Testis (tissue), 2 donors: ENCODE measurements around the gene NFATC1.

Experiments used
- CTCF ChIP-seq, 3 experiments: fragments of 450-650 bp in 2 of 3; fragments of 200-600 bp in 1 of 3; sonication (generic) in 1 of 3; IDR thresholded peaks; one replicate each; pipeline ENCODE4 v1.5.1; 2016 to 2019; ENCODE audit warnings: antibody characterized with exemption in 3 of 3, mild to moderate bottlenecking in 2 of 3, moderate library complexity in 1 of 3
- POLR2A ChIP-seq: fragments of 450-650 bp; IDR thresholded peaks from one replicate; pipeline ENCODE4 v1.6.1; 2017; ENCODE audit warnings: antibody characterized with exemption, mild to moderate bottlenecking, moderate library complexity

GRCh38 chr18:79352432-79352831, 43.3 kb upstream of the NFATC1 start:
- TF ChIP-seq CTCF (IDR thresholded peaks at IDR 0.05) (no peak), POLR2A (no peak)
